Measurements from ENCODE around the gene CDX2.
"Not testable (repeated sequence)": the region's sequence is repeated elsewhere in the genome, so short reads cannot be mapped to it uniquely, and the experiment has no call there.

- not testable (repeated sequence) for TF ChIP-seq ZNF274 (IDR thresholded peaks at IDR 0.05; ENCODE audit: low read depth, low read length); YY1 (IDR thresholded peaks at IDR 0.05; ENCODE audit: insufficient read depth, insufficient read length); SUZ12 (IDR thresholded peaks at IDR 0.05; ENCODE audit: extremely low read depth, insufficient read depth, insufficient read length)
These were observed 4.9 kb downstream of the CDX2 start for GRCh38 chr13:27964206-27964605.

All from NT2/D1 (cell line).